ENCODE measurements around the gene ASB15. TPM values are rescaled to one million over a fixed set of nuclear protein-coding genes. Genes with fewer than 3 reads are reported as not detected.

The ASB15 gene
- total and polyA plus RNA-seq, 2 of the 13 experiments (the other 11 are each of a cell fraction or from before 2014, with no cell fraction given), result not detected

DNA sequence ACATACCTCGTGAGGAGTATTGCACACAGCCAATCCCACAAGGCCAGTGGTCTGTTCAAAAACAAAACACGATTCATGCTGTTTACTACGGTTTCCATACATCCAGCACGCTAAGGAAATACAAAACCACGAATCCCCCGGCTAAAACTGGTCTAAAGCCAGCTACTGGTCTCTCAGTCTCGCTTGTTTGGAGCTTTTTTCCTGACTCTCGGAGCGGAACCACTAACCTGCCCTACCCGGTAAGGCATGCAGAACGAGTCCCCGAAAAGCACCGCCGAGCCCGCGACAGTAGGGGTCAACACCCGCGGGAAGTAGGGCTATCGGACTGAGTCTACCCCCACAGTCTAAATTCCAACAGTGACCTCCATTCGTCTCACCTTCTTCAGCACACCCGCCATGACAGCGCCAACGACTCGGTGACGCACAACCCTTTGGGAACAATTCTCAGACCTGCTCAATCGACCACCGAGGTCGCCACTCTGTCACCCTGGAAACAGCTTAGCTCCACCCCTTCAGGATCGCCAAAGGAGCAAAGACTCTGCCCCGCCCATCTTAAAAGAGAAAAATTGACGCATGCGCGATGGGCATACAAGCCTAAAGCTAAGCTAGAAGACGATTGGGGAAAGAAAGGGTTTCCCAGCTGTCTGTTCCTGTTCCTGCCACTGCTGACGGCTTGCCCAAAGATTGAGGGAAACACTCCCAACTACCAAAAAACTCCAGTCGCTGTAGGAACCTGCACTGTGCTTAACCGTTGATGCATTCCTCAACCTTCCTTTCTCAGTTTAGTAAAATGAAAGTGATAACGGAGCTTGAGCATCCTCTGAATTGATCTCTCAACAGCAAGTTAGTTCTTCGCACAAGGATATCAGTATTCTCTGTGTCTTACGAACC is 44.0 kb upstream of the ASB15 start, which contains the start of gene NDUFA5 (continued):
- TF ChIP-seq, protein P1, sequence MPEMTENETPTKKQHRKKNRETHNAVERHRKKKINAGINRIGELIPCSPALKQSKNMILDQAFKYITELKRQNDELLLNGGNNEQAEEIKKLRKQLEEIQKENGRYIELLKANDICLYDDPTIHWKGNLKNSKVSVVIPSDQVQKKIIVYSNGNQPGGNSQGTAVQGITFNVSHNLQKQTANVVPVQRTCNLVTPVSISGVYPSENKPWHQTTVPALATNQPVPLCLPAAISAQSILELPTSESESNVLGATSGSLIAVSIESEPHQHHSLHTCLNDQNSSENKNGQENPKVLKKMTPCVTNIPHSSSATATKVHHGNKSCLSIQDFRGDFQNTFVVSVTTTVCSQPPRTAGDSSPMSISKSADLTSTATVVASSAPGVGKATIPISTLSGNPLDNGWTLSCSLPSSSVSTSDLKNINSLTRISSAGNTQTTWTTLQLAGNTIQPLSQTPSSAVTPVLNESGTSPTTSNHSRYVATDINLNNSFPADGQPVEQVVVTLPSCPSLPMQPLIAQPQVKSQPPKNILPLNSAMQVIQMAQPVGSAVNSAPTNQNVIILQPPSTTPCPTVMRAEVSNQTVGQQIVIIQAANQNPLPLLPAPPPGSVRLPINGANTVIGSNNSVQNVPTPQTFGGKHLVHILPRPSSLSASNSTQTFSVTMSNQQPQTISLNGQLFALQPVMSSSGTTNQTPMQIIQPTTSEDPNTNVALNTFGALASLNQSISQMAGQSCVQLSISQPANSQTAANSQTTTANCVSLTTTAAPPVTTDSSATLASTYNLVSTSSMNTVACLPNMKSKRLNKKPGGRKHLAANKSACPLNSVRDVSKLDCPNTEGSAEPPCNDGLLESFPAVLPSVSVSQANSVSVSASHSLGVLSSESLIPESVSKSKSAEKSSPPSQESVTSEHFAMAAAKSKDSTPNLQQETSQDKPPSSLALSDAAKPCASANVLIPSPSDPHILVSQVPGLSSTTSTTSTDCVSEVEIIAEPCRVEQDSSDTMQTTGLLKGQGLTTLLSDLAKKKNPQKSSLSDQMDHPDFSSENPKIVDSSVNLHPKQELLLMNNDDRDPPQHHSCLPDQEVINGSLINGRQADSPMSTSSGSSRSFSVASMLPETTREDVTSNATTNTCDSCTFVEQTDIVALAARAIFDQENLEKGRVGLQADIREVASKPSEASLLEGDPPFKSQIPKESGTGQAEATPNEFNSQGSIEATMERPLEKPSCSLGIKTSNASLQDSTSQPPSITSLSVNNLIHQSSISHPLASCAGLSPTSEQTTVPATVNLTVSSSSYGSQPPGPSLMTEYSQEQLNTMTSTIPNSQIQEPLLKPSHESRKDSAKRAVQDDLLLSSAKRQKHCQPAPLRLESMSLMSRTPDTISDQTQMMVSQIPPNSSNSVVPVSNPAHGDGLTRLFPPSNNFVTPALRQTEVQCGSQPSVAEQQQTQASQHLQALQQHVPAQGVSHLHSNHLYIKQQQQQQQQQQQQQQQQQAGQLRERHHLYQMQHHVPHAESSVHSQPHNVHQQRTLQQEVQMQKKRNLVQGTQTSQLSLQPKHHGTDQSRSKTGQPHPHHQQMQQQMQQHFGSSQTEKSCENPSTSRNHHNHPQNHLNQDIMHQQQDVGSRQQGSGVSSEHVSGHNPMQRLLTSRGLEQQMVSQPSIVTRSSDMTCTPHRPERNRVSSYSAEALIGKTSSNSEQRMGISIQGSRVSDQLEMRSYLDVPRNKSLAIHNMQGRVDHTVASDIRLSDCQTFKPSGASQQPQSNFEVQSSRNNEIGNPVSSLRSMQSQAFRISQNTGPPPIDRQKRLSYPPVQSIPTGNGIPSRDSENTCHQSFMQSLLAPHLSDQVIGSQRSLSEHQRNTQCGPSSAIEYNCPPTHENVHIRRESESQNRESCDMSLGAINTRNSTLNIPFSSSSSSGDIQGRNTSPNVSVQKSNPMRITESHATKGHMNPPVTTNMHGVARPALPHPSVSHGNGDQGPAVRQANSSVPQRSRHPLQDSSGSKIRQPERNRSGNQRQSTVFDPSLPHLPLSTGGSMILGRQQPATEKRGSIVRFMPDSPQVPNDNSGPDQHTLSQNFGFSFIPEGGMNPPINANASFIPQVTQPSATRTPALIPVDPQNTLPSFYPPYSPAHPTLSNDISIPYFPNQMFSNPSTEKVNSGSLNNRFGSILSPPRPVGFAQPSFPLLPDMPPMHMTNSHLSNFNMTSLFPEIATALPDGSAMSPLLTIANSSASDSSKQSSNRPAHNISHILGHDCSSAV (CRISPR knock-in tag; IDR thresholded peaks at IDR 0.05; ENCODE audit: borderline replicate concordance), result no peak
- TF ChIP-seq SAFB2 (CRISPR knock-in tag; IDR thresholded peaks at IDR 0.05; ENCODE audit: borderline replicate concordance, low read depth) (no peak), RAD21 (CRISPR knock-in tag; IDR thresholded peaks at IDR 0.05) (no peak), MYC (CRISPR knock-in tag; IDR thresholded peaks at IDR 0.05; ENCODE audit: borderline replicate concordance) (no peak), ZBTB7A (CRISPR knock-in tag; IDR thresholded peaks at IDR 0.05) (no peak), ZKSCAN8 (CRISPR knock-in tag; IDR thresholded peaks at IDR 0.05; ENCODE audit: borderline replicate concordance) (no peak), MAFG (CRISPR knock-in tag; IDR thresholded peaks at IDR 0.05) (no peak), ZNF232 (CRISPR knock-in tag; IDR thresholded peaks at IDR 0.05; ENCODE audit: borderline replicate concordance) (0 out of 2 replicates have a peak, but pooled peaks have one; percentile 41), CCAR2 (optimal IDR thresholded peaks at IDR 0.05; ENCODE audit: low read depth, low read length) (no peak), ZNF34 (CRISPR knock-in tag; IDR thresholded peaks at IDR 0.05; ENCODE audit: borderline replicate concordance) (no peak)
- TF ChIP-seq, protein P2, sequence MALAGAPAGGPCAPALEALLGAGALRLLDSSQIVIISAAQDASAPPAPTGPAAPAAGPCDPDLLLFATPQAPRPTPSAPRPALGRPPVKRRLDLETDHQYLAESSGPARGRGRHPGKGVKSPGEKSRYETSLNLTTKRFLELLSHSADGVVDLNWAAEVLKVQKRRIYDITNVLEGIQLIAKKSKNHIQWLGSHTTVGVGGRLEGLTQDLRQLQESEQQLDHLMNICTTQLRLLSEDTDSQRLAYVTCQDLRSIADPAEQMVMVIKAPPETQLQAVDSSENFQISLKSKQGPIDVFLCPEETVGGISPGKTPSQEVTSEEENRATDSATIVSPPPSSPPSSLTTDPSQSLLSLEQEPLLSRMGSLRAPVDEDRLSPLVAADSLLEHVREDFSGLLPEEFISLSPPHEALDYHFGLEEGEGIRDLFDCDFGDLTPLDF (CRISPR knock-in tag; IDR thresholded peaks at IDR 0.05), result no peak
- TF ChIP-seq, protein P3, sequence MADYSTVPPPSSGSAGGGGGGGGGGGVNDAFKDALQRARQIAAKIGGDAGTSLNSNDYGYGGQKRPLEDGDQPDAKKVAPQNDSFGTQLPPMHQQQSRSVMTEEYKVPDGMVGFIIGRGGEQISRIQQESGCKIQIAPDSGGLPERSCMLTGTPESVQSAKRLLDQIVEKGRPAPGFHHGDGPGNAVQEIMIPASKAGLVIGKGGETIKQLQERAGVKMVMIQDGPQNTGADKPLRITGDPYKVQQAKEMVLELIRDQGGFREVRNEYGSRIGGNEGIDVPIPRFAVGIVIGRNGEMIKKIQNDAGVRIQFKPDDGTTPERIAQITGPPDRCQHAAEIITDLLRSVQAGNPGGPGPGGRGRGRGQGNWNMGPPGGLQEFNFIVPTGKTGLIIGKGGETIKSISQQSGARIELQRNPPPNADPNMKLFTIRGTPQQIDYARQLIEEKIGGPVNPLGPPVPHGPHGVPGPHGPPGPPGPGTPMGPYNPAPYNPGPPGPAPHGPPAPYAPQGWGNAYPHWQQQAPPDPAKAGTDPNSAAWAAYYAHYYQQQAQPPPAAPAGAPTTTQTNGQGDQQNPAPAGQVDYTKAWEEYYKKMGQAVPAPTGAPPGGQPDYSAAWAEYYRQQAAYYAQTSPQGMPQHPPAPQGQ (CRISPR knock-in tag; IDR thresholded peaks at IDR 0.05; ENCODE audit: borderline replicate concordance), result no peak
- TF ChIP-seq, protein P4, sequence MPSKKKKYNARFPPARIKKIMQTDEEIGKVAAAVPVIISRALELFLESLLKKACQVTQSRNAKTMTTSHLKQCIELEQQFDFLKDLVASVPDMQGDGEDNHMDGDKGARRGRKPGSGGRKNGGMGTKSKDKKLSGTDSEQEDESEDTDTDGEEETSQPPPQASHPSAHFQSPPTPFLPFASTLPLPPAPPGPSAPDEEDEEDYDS (CRISPR knock-in tag; IDR thresholded peaks at IDR 0.05), result peak; percentile 75; the same call in 1 of the 2 replicates
- TF ChIP-seq, protein P5, sequence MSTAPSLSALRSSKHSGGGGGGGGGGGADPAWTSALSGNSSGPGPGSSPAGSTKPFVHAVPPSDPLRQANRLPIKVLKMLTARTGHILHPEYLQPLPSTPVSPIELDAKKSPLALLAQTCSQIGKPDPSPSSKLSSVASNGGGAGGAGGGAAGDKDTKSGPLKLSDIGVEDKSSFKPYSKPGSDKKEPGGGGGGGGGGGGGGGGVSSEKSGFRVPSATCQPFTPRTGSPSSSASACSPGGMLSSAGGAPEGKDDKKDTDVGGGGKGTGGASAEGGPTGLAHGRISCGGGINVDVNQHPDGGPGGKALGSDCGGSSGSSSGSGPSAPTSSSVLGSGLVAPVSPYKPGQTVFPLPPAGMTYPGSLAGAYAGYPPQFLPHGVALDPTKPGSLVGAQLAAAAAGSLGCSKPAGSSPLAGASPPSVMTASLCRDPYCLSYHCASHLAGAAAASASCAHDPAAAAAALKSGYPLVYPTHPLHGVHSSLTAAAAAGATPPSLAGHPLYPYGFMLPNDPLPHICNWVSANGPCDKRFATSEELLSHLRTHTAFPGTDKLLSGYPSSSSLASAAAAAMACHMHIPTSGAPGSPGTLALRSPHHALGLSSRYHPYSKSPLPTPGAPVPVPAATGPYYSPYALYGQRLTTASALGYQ (CRISPR knock-in tag; IDR thresholded peaks at IDR 0.05), result no peak
